ENCODE results near the gene MAB21L3.

The MAB21L3 gene

DNA sequence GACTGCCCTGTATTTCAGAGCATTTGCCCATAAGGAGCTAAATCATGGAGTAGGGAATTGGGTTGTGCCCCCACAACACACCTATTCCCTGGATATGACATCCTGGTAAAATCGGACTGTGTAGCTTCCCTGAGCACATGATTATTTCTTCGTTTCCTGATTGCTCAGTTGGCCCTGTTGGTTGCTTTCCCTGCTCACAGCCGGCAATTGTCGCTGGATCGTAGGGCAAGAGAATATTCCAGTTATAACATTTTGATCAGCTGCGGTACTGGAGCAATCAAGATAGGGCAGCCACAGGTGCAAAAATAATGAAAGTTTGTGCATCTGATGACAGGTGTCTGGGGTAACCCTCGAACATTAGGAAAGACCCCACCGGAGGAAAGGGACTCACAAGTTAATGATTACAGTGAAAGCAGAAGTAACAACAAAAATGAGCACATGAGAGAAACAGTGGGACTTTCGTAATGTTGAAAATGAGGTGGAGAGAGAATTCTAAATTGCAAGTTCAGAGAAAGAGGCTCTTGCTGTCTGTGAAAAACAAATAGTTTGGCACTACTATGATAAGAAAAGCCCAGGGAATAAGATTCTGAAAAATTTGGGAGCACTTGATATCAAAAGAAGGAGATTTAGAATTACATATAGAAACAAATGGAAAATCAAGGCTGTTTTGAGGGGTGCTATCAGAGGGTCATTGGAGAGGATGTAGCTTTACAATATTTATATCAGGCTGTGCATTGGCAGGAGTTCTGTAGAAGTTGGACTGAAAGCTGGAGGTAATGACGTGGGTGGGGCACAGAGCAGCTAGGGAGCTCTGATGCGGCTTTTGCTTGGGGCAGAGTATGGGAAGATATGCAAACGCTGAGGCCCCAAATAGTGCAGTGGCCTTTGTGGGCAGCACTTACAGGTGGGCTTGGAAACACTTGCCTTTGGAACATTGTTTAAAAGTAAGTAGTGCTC is at the start of gene MAB21L3:
Gene MAB21L3 (plus strand): TSS at position 833 of the 957 bp plus-strand sequence. CDS start 1,217 bp downstream, outside the sequence.
- DNase-seq: no peak

DNA sequence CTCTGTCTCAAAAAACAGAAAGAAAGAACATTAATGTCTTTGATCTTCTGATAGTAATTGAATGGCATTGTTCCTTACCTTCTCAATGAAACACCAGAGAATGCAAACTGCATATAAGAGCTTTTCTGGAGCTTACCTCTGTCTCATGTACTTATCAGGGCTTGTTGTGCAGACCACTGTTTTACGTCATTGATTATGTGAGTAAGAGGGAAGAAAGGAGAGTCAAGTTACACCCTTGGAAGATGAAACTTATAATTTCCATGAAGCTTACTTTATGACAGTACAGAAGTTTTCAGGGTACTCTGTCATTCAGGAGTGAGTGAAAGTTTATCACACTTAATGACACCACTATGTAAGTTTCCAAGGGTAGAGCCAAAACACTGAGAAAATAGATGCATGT is 49.0 kb upstream of the MAB21L3 start:
- no peak for DNase-seq

DNA sequence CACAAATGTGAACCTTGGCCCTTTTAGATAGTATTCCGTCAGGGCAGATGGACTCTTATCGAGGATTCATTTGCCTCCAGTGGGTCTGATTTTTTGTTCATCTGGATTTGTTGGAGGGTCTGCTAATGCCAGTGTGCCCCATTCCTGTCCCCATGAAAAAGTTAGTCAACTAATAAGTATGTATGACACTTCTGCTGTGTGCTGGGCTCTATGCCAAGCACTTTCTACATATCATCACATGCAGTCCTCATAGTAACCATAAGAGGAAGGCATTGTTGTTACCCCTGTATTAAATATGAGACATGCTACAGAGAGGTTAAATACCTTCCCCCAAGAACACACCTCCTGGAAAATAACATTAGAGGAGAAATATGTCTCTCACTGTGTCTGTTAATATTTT is 46.6 kb upstream of the MAB21L3 start:
- no peak for DNase-seq

DNA sequence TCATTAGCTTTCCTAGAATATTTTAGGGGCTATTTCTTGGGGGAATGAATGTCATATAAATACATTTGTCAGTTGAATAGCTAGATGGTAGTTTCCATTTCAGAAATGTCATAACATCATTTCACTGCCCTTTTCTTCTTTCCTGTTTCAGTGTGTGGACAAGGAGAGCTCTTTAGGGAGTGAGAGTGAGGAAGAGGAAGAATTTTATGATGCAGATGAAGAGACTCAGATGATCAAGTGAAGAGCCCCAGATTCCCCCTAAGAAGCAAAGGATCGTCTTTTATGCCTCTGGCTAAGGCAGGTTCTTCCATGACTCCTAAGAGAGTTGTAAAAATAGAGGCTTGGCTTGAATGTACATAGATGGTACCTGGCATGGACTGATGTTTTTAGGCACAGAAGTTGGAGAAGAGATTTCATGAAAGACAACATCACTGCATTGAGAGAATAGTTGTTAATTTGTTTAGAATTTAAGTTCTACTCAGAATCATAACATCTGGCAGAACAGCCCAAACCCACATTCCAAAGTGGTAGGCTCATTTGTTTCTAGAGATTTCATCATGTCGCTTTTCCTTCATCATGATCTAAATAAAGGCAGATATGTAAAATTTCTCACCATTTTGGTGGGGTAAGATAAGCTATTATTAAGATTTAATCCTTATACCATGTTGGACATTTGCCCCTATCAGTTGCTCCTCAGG is 44.2 kb upstream of the MAB21L3 start:
- DNase-seq: no peak

DNA sequence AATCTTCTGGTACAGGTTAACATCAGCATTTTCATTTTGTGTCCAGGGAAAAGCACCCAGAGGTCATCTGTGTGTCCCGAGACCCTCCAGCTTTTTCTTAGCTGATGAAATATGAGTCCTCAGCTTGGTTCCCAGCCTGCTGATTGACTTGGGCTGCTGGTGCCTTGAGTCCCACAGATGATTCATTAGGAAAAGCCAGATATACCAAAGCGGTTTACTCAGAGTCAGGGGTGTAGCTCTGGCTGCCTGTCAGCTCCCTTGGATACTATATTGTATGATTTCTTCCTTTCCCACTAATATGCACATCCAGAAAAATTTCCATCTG is 43.7 kb upstream of the MAB21L3 start:
- DNase-seq: no peak

DNA sequence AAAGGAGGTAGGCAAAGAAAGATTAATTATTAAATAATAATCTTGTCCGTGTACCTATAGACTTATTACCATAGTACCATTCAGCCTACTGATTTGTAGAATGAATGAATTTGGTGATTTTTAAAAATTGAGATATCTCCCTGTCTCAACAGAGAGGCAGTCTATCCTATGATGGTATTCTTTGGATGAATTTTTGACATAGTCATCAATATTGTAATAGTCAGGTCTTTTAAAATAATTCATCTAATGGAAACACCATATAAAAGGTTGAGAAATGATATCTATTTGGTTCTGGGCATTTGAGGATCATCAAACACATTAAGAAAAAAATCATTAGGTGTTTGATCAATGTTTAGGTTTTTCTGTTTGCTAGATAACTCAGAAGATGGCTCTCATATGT is 35.6 kb upstream of the MAB21L3 start:
- DNase-seq: no peak

DNA sequence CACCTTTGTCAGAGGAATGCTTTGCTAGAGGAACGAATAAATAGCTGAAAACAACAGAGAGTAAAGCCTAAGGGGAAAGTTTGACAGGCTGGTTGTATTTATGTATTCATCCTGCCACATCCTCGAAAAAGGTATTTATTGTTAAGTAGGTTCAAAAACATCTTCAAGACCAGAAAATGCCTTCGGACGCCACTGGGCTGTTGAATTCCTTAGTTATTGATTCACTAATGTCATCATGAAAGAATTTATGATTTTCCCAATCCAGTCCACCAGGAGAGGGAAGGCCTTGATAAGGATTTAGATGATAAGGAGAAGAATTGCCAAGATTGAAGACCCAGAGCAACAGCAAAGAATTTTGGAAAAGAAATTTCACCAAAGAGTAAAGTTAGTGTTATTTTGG is 35.2 kb upstream of the MAB21L3 start:
- DNase-seq: no peak

DNA sequence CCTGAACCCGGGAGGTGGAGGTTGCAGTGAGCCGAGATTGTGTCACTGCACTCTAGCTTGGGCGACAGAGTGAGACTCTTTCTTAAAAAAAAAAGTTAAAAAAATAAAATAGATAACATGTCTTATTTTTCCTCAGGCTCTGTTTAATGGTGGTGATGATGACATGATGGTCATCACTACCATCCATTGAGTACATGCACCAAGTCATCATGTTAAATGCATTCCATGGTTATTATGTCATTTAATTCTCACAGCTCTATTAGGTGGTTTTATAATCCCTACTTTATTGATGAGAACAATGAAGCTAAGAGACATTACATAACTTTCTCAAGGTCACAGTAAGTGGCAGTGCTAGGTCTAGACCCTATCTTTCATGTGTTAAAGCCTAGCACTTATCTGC is 34.4 kb upstream of the MAB21L3 start:
- no peak for DNase-seq

DNA sequence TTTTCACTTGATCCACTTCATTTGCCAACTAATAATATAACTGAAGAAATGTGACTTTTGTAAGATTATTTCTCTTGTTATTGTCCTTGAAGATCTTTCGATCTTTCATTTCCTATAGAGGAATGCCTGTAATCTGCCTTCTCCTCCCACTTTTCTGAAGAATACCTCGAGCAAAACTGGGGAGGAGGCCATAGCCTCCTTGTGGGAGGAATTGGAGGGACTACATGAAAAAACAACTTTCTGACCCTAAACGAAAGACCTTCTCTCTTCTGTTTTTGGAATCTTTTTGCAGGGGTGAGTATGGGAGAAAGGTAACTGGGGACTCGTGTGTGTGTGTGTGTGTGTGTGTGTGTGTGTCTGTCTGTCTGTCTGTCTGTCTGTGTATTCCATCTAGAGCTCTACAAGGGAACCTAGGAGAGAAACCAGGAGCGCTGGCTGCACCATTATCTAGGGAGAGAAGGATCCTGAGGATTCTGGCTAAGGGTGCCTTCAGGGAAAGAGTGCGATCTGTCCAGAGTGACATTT is 32.4 kb upstream of the MAB21L3 start:
- DNase-seq: no peak

DNA sequence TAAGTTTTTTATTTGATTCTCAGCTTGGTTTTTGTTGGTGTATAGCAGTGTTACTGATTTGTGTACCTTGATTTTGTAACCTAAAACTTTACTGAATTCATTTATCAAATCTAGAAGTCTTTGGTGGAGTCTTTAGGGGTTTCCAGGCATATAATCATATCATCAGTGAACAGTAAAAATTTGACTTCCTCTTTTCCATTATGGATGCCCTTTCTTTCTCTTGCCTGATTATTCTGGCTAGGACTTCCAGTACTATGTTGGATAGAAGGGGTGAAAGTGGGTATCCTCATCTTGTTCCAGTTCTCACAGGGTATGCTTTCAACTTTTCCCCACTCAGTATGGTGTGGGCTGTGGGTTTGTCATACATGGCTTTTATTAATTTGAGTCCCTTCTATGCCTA is 23.6 kb upstream of the MAB21L3 start:
- DNase-seq: no peak

DNA sequence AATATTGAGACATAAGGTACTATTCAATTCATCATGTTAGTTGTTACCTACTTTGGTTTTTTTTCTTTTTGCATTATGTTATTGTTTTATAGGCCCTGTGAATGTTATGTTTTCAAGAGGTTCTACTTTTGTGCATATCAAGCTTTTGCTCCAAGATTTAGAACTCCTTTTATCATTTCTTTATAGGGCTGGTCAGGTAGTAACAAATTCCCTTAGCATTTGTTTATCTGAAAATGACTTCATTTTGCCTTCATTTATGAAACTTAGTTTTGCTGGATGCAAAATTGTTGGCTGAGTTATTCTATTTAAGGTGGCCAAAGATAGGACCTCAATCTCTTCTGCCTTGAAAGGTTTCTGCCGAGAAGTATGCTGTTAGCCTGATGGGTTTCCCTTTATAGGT is 21.3 kb upstream of the MAB21L3 start:
- DNase-seq: no peak

DNA sequence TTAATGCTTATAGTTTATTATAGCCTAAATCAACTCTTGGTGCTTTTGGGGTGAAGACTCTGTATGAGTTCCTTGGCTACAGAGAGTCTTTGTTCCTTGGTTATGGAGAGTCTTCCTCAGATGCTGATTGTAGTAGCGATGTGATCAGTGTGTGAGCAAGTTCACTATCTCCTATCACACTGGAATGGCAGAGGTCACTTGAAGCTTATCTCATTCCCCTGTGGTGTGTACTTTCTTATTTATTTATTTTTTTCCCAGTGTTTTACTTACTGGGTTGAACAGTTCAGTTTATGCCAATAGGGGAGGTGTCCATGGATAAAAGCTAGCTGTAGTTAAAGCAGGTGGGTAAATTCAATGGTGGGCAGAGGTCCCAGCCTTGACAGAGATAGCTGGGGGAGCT is 20.1 kb upstream of the MAB21L3 start:
- DNase-seq: no peak

DNA sequence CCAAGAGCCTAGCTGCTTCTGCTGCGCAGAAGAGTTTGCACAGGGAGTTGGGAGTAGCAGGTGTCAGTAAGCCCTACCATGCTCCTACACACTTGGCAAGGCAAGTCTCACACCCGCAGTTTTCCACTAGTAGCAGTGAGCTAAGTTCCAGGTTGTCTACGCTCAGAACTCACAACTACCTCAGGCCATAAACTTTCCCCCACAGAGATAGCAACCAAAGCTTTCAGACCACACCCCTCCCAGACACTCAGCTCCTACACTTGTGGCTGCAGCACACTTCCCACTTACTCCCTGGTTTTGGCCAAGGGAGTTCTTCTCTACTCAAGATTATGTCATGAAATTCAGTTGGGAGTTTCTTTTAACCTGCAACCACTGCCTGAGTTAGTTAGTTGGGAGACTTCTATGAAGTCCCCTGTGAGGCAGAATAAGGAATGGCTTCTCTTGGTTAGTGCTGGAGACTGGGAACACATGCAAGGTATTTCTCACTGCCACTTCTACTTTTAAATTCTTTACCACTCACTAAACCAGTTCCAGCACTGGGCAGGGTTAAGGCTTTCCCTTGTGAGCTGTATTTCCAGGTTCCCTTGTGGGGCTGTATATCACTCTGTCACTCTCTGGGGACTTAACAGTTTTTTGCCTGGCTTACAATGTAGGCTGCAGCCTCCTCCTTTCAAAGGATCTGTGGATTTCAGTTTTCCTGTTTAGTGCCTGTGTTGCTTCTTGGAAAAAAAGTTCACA is 18.3 kb upstream of the MAB21L3 start:
- DNase-seq: no peak

DNA sequence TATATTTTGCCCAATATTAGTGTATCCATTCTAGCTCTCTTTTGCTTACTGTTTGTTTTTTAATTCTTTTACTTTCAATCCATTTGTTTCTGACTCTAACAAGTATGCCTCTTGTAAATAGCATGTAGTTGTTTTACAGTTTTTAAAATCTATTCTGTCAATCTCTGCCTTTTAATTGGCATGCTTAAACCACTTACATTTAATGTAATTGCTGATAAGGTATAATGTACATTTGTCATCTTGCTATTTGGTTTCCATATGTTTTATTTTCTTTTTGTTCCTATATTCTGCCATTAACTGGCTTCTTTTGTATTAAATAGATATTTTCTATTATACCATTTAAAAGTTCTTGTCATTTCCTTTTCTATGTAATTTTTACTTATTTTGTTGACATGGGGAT is 16.2 kb upstream of the MAB21L3 start:
- no peak for DNase-seq

DNA sequence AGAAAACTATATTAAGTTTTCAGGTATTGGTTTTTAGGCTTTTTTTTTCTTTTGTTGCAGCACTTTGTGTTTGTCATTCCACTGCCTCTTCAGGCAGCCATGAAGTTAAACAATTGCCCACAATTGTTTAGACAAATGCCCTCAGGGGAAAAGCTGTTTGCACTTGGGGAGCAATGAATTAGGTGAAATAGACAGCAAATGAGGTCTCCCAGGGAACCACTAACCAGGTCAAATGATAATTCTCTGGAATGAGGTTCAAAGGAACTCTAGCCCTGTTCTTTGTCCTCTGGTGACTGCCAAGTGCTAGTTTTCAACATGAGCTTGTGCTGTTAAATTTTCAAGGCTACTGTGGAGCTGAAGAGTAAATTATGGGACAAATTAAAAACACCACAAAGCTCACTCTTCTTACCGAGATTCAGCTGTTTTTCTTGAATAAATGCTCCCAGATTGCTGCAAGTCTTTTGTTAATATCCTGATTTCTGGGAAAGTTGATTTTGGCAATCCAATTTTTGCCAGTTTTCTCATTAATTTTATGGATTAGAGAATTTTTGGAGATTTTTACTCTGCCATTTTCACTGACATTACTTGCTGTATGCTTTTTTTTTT is 15.1 kb upstream of the MAB21L3 start:
- DNase-seq: no peak

DNA sequence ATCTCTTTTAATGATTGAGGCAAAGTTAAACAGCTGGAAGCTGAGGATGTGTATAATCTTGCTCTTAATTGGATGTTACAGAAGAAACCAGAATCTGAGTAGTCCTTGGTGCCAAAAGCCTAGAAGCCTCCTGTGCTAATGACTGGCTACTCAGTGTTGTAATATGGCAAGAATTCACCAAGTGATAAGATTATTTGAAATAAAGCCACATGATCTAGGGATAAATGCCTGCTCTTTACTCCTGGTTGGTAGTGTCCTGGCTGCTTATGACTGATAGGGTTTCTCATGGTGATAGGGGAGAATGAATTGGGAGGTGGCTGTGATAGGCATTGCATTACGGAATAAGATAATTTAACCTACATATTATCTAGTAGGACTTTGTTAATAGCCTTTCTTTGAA is 13.6 kb upstream of the MAB21L3 start:
- DNase-seq: no peak

DNA sequence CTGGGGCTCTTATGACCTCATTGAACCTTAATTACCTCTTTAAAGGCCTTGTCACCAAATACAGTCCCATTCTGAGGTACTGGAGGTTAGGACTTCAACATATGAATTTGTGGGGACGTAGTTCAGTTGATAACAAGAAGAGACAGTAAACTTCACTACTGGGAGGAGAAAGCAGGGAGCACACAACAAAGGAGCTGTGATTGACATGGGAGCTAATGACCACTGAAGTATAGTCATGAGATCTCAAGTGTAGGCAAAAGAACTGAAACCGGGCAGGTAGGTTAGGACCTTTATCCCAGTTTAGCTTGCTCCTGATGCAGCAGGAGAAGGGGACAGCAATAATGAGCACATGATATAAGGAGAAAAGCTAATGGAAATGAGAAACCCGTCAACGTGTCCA is 11.8 kb upstream of the MAB21L3 start:
- no peak for DNase-seq

DNA sequence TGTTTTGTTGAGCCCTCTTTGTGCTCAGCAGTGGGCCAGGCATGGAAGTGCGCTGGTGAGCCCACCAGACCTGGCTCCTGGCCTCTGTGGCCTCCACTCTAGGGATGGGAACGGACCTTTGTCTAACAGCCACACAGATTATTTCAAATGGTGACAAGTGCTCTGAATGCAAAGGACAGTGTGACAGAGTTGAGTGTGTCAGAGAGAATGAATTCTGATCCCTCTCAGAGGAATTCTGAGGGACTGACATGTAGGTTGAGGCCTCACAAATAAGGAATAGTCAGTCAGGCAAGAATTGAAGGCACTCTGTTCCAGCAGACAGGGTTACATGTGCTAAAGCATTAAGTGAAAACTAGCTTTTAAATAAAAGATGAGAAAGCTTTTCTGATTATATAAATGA is 11.3 kb upstream of the MAB21L3 start:
- no peak for DNase-seq

DNA sequence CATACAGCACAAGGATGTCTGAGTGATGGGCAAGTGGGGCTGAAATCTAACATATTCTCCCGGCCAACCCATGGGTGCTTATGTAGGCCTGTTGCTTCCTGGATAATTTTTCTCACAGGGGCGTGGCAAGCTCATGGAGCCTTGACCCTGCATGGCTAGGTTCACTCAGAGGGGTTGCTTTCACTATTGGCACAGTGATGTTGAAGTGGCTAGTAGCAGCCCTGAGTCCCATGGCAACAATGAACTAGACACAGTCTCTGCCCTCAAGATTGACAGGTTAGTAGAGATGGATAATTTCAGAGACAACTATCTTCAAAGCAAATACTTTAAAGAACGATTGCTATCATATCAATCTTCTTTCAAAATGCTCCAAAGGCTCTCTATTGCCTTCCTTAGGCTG is 6.5 kb upstream of the MAB21L3 start:
- no peak for DNase-seq

DNA sequence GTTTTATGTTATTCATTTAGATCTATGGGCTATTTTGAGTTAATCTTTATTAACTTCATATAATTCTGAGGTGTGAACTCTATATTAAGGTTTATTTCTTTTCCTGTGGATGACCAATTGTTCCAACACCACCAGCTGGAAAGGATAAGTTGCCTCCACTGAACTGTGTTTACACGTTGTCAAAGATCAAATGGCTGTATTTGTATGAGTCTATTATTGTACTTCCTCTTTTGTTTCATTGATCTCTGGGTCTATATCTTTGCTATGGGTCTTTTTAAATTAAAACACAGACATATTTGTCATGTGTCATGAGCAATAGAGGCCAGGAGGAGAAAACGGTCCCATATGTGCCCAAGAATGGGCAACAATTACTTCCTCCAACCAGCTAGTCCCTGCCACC is 5.2 kb upstream of the MAB21L3 start:
- DNase-seq: no peak

DNA sequence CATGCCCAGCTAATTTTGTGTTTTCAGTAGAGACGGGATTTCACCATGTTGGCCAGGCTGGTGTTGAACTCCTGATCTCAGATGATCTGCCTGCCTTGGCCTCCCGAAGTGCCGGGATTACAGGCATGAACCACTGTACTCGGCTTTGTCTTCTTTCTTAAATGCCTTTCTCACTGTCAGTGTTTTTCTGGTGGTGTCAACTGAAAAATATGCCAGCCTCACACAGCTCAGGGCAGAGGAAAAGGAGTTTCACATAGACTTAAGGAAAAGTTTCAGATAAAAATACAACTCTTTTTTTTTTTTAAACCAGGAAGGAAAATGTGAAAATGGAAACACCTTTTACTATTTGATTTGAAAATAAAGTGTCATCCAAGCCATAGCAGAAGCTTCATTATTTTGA is 4.6 kb upstream of the MAB21L3 start:
- DNase-seq: no peak

DNA sequence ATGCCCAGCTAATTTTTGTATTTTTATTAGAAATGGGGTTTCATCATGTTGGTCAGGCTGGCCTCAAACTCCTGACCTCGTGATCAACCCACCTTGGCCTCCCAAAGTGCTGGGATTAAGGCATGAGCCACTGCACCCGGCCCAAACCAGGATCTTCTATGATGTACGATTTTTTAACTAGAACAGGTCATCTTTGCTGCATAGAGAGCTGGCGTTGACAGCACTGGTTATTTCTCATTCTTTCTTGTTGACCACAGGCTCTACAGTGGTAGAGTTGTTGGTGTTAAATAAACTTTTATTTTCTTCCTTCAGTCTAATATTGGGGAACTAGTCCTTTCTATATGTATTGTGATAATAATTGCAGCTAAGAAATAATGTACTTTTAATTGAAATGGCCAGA is 3.8 kb upstream of the MAB21L3 start:
- no peak for DNase-seq

DNA sequence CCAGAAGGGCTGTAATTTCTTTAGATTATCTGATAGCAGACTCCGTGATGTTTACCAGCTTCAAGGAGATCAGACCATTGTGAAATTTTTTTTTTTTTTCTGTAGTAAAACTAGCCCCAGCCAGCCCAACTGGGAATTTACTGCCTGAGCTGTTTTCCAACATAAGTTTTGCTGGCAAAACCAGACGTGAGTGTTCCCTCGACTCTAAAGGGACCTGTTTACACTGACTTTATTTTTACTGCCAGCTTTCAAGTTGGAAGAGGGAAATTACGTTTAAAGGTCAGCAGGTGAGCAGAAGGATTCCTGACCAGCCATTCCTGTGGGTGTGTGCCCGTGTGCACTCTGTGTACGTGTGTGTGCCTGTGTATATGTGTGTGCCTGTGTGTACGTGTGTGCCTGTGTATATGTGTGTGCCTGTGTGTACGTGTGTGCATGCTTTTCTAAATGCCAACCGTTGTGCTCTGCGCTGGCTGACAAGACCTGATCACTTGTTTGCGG is 374 bp downstream of the MAB21L3 start:
- no peak for DNase-seq
